Measurements from ENCODE around the gene KCNMA1.

The KCNMA1 gene

DNA sequence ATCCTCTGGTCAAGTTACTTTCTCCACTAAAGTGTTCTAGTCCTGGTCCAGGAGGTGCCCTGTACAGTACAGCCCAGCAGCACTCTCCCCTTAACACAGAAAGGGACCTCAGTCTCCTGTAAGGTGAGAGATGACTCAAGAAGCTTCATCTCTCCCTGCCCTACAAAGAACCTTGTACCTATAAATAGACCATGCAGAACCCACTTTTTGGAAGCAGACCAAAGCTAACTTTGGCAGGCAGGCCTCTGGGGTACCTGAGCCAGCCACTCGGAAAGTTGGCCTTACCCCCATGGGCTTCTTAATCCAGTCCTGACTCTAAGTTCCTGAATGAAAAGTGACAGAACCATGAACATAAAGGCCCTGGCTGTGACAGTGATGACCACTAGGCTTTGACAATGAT lies 454.8 kb downstream of the KCNMA1 start:
- H3K27me3 ChIP-seq (replicated peaks; ENCODE audit: control insufficient read depth, insufficient read depth, low read length) = peaks cover 2% of the 10 kb centered on the region; the same call in 1 of the 2 replicates
- no peaks in the 10 kb centered on the region for H3K36me3 ChIP-seq (ENCODE audit: control insufficient read depth, insufficient read depth, low read length)
- no peak for DNase-seq (ENCODE audit: extremely low read depth, insufficient read length)
- no peak overlapping the region for H3K4me3 ChIP-seq (replicated peaks; ENCODE audit: low read depth, low read length)
- TF ChIP-seq, protein P1, sequence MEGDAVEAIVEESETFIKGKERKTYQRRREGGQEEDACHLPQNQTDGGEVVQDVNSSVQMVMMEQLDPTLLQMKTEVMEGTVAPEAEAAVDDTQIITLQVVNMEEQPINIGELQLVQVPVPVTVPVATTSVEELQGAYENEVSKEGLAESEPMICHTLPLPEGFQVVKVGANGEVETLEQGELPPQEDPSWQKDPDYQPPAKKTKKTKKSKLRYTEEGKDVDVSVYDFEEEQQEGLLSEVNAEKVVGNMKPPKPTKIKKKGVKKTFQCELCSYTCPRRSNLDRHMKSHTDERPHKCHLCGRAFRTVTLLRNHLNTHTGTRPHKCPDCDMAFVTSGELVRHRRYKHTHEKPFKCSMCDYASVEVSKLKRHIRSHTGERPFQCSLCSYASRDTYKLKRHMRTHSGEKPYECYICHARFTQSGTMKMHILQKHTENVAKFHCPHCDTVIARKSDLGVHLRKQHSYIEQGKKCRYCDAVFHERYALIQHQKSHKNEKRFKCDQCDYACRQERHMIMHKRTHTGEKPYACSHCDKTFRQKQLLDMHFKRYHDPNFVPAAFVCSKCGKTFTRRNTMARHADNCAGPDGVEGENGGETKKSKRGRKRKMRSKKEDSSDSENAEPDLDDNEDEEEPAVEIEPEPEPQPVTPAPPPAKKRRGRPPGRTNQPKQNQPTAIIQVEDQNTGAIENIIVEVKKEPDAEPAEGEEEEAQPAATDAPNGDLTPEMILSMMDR (IDR thresholded peaks at IDR 0.05; ENCODE audit: insufficient read depth, low read length, poor library complexity, severe bottlenecking) = no peak

DNA sequence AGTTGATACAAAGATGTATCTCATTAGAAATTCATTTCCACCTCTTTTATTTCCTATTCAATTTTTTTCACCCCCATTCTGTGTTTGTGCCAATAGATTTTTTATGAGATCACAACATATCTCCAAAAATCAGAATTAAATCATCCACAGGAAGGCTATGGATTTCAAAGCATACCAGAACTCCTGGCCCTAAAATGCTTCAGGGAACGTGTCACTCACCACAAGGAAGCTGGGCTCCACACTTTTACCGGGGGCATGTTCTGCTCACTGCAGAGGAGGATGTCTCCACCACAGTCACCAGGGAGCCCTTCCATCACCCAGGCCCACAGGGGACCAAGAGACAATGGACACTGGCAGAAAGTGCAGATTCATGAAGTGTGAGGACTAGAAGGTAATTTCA lies 456.8 kb downstream of the KCNMA1 start:
- Histone ChIP-seq H3K4me3 (replicated peaks; ENCODE audit: low read depth, low read length) (no peak overlapping the region), H3K36me3 (ENCODE audit: control insufficient read depth, insufficient read depth, low read length) (no peaks in the 10 kb centered on the region), H3K27me3 (replicated peaks; ENCODE audit: control insufficient read depth, insufficient read depth, low read length) (peaks cover 2% of the 10 kb centered on the region)
- TF ChIP-seq, protein P1 (IDR thresholded peaks at IDR 0.05; ENCODE audit: insufficient read depth, low read length, poor library complexity, severe bottlenecking) = no peak
- no peak for DNase-seq (ENCODE audit: extremely low read depth, insufficient read length)

- DNase-seq (ENCODE audit: extremely low read depth, insufficient read length) = no peak
- peaks cover 2% of the 10 kb centered on the region for H3K27me3 ChIP-seq (replicated peaks; ENCODE audit: control insufficient read depth, insufficient read depth, low read length)
- H3K4me3 ChIP-seq (replicated peaks; ENCODE audit: low read depth, low read length) = no peak overlapping the region
- H3K36me3 ChIP-seq (ENCODE audit: control insufficient read depth, insufficient read depth, low read length) = no peaks in the 10 kb centered on the region
- TF ChIP-seq, protein P1 (IDR thresholded peaks at IDR 0.05; ENCODE audit: insufficient read depth, low read length, poor library complexity, severe bottlenecking) = no peak
Measured at GRCh38 chr10:77180104-77180503, 457.5 kb downstream of the KCNMA1 start.

GRCh38 chr10:77179015-77179695 lies 458.5 kb downstream of the KCNMA1 start:
- TF ChIP-seq, protein P1 (IDR thresholded peaks at IDR 0.05; ENCODE audit: insufficient read depth, low read length, poor library complexity, severe bottlenecking) = no peak
- Histone ChIP-seq H3K36me3 (ENCODE audit: control insufficient read depth, insufficient read depth, low read length) (no peaks in the 10 kb centered on the region), H3K4me3 (replicated peaks; ENCODE audit: low read depth, low read length) (no peak overlapping the region), H3K27me3 (replicated peaks; ENCODE audit: control insufficient read depth, insufficient read depth, low read length) (peaks cover 2% of the 10 kb centered on the region)
- no peak for DNase-seq (ENCODE audit: extremely low read depth, insufficient read length)

DNA sequence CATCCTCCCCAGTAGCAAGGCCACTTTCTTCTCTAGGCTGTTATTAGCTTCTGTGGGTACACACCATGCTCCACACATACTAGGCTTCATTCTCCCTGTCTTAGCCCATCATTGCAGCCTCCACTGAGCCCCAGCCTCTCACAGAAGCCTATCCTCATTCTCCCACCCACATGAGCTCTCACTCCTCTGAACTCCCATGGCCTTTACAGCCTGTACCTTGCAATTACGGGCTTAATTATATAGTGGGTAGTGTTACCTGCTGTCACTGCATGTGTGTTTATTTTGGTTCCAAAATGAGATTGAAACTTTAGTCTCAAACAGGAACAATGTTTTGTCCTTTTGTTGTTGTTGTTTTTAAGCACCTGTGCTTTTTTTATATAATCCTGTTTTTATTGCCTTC lies 460.0 kb downstream of the KCNMA1 start:
- DNase-seq (ENCODE audit: extremely low read depth, insufficient read length) = no peak
- no peaks in the 10 kb centered on the region for H3K36me3 ChIP-seq (ENCODE audit: control insufficient read depth, insufficient read depth, low read length)
- H3K4me3 ChIP-seq (replicated peaks; ENCODE audit: low read depth, low read length) = no peak overlapping the region
- H3K27me3 ChIP-seq (replicated peaks; ENCODE audit: control insufficient read depth, insufficient read depth, low read length) = peaks cover 2% of the 10 kb centered on the region
- TF ChIP-seq, protein P1 (IDR thresholded peaks at IDR 0.05; ENCODE audit: insufficient read depth, low read length, poor library complexity, severe bottlenecking) = no peak

DNA sequence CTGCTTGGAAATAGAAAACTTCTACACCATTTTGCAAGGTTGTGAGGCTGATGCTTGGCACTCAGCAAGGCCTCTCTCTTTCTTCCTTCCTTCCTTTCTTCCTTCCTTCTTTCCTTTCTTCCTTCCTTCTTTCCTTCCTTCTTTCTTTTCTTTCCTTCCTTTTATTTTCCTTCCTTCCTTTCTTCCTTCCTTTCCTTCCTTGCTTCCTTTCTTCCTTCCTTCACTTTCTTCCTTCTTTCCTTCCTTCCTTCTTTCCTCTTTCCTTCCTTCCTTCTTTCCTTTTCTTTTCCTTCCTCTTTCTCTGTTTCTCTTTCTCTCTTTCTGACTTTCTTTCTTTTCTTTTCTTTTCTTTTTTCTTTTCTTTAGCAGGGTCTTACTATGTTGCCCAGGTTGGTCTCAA lies 460.4 kb downstream of the KCNMA1 start:
- TF ChIP-seq, protein P1 (IDR thresholded peaks at IDR 0.05; ENCODE audit: insufficient read depth, low read length, poor library complexity, severe bottlenecking) = no peak
- Histone ChIP-seq H3K4me3 (replicated peaks; ENCODE audit: low read depth, low read length) (no peak overlapping the region), H3K36me3 (ENCODE audit: control insufficient read depth, insufficient read depth, low read length) (no peaks in the 10 kb centered on the region), H3K27me3 (replicated peaks; ENCODE audit: control insufficient read depth, insufficient read depth, low read length) (peaks cover 2% of the 10 kb centered on the region)
- no peak for DNase-seq (ENCODE audit: extremely low read depth, insufficient read length)
